ENCODE measurements around the gene PUDP. TPM values are rescaled to one million over a fixed set of nuclear protein-coding genes. Genes with fewer than 3 reads are reported as not detected.

Gene PUDP
- total RNA-seq, 1 donor from 2014 or later, result 17.2 TPM

- no peak overlapping the region for H3K27ac ChIP-seq
- TF ChIP-seq POLR2AphosphoS5 (IDR thresholded peaks at IDR 0.05; ENCODE audit: insufficient read depth in 1 of 2, low read depth in 1 of 2), result no peak
- TF ChIP-seq POLR2A (IDR thresholded peaks at IDR 0.05), result no peak
- TF ChIP-seq CTCF (IDR thresholded peaks at IDR 0.05), result no peak
- DNase-seq (ENCODE audit: extremely low spot score in 2 of 2), result no peak
These were observed 8.9 kb upstream of the PUDP start for GRCh38 chrX:7156879-7157278.

GRCh38 chrX:7155163-7155562, 7.2 kb upstream of the PUDP start:
- intact Hi-C loops (cut with DNase I), result no loop called here

More at GRCh38 chrX:7156879-7157278, 8.9 kb upstream of the PUDP start:
- Histone ChIP-seq H3K36me3 (no peaks in the 10 kb centered on the region), H3K9me3 (no peaks in the 10 kb centered on the region), H3K27me3 (no peaks in the 10 kb centered on the region), H3K4me3 (no peak overlapping the region), H3K4me1 (no peaks in the 10 kb centered on the region)
- intact Hi-C loops (cut with DNase I), result no loop called here

GRCh38 chrX:7154041-7154597, 6.2 kb upstream of the PUDP start:
- no peak for DNase-seq (ENCODE audit: extremely low spot score in 2 of 2)
- intact Hi-C loops (cut with DNase I), result no loop called here
- Histone ChIP-seq H3K27me3 (no peaks in the 10 kb centered on the region), H3K4me1 (no peaks in the 10 kb centered on the region), H3K4me3 (no peak overlapping the region), H3K27ac (no peak overlapping the region), H3K36me3 (no peaks in the 10 kb centered on the region), H3K9me3 (no peaks in the 10 kb centered on the region)
- TF ChIP-seq POLR2A (IDR thresholded peaks at IDR 0.05), result no peak

More at GRCh38 chrX:7155163-7155562, 7.2 kb upstream of the PUDP start:
- Histone ChIP-seq H3K27ac (no peak overlapping the region), H3K4me3 (no peak overlapping the region), H3K9me3 (no peaks in the 10 kb centered on the region), H3K27me3 (no peaks in the 10 kb centered on the region), H3K36me3 (no peaks in the 10 kb centered on the region), H3K4me1 (no peaks in the 10 kb centered on the region)
- no peak for DNase-seq (ENCODE audit: extremely low spot score in 2 of 2)
- TF ChIP-seq CTCF (IDR thresholded peaks at IDR 0.05) (no peak), POLR2A (IDR thresholded peaks at IDR 0.05) (no peak), POLR2AphosphoS5 (IDR thresholded peaks at IDR 0.05; ENCODE audit: insufficient read depth in 1 of 2, low read depth in 1 of 2) (no peak)

- no peak for TF ChIP-seq POLR2A (IDR thresholded peaks at IDR 0.05)
- TF ChIP-seq CTCF (IDR thresholded peaks at IDR 0.05), result no peak
- TF ChIP-seq POLR2AphosphoS5 (IDR thresholded peaks at IDR 0.05; ENCODE audit: insufficient read depth in 1 of 2, low read depth in 1 of 2), result no peak
- H3K27me3 ChIP-seq, result no peaks in the 10 kb centered on the region
- intact Hi-C loops (cut with DNase I), result no loop called here
- H3K4me1 ChIP-seq, result no peaks in the 10 kb centered on the region
- no peaks in the 10 kb centered on the region for H3K9me3 ChIP-seq
- H3K27ac ChIP-seq, result no peak overlapping the region
- DNase-seq (ENCODE audit: extremely low spot score in 2 of 2), result no peak
- no peaks in the 10 kb centered on the region for H3K36me3 ChIP-seq
- H3K4me3 ChIP-seq, result no peak overlapping the region
These were observed 5.3 kb upstream of the PUDP start for GRCh38 chrX:7153231-7153630.

- no peaks in the 10 kb centered on the region for H3K27me3 ChIP-seq
- intact Hi-C loops (cut with DNase I), result no loop called here
- no peak for TF ChIP-seq CTCF (IDR thresholded peaks at IDR 0.05)
- H3K4me3 ChIP-seq, result no peak overlapping the region
- no peak overlapping the region for H3K27ac ChIP-seq
- no peaks in the 10 kb centered on the region for H3K36me3 ChIP-seq
- H3K4me1 ChIP-seq, result peaks cover 22% of the 10 kb centered on the region
- no peak for DNase-seq (ENCODE audit: extremely low spot score in 2 of 2)
- no peaks in the 10 kb centered on the region for H3K9me3 ChIP-seq
These were observed 1.5 kb upstream of the PUDP start for GRCh38 chrX:7149411-7149810.
